Measurements from ENCODE around the gene RAPGEF5. TPM values are rescaled to one million over a fixed set of nuclear protein-coding genes. Genes with fewer than 3 reads are reported as not detected.

The RAPGEF5 gene
- total and polyA plus RNA-seq, 2 experiments from 2014 or later = 0.21 TPM; not detected in 1

- H3K9me3 ChIP-seq (ENCODE audit: low read depth) = no peaks in the 10 kb centered on the region
- no peak overlapping the region for H3K4me3 ChIP-seq
- TF ChIP-seq, protein P1, sequence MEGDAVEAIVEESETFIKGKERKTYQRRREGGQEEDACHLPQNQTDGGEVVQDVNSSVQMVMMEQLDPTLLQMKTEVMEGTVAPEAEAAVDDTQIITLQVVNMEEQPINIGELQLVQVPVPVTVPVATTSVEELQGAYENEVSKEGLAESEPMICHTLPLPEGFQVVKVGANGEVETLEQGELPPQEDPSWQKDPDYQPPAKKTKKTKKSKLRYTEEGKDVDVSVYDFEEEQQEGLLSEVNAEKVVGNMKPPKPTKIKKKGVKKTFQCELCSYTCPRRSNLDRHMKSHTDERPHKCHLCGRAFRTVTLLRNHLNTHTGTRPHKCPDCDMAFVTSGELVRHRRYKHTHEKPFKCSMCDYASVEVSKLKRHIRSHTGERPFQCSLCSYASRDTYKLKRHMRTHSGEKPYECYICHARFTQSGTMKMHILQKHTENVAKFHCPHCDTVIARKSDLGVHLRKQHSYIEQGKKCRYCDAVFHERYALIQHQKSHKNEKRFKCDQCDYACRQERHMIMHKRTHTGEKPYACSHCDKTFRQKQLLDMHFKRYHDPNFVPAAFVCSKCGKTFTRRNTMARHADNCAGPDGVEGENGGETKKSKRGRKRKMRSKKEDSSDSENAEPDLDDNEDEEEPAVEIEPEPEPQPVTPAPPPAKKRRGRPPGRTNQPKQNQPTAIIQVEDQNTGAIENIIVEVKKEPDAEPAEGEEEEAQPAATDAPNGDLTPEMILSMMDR (IDR thresholded peaks at IDR 0.05; ENCODE audit: low read depth, low read length) = no peak
- H3K36me3 ChIP-seq = no peaks in the 10 kb centered on the region
- H3K27ac ChIP-seq = no peak overlapping the region
- no peak for DNase-seq (ENCODE audit: low read depth in 1 of 2, low spot score in 1 of 2)
- peaks cover 3% of the 10 kb centered on the region for H3K4me1 ChIP-seq (ENCODE audit: low read depth)
- no peaks in the 10 kb centered on the region for H3K27me3 ChIP-seq
Measured at GRCh38 chr7:22187691-22188348, 169.1 kb downstream of the RAPGEF5 start.

- H3K27ac ChIP-seq = no peak overlapping the region
- no peaks in the 10 kb centered on the region for H3K4me1 ChIP-seq (ENCODE audit: low read depth)
- H3K36me3 ChIP-seq = no peaks in the 10 kb centered on the region
- H3K27me3 ChIP-seq = no peaks in the 10 kb centered on the region
- DNase-seq (ENCODE audit: low read depth in 1 of 2, low spot score in 1 of 2) = no peak
- TF ChIP-seq, protein P1 (IDR thresholded peaks at IDR 0.05; ENCODE audit: low read depth, low read length) = no peak
- H3K9me3 ChIP-seq (ENCODE audit: low read depth) = no peaks in the 10 kb centered on the region
- H3K4me3 ChIP-seq = no peak overlapping the region
Measured at GRCh38 chr7:22185559-22185958, 171.4 kb downstream of the RAPGEF5 start.

DNA sequence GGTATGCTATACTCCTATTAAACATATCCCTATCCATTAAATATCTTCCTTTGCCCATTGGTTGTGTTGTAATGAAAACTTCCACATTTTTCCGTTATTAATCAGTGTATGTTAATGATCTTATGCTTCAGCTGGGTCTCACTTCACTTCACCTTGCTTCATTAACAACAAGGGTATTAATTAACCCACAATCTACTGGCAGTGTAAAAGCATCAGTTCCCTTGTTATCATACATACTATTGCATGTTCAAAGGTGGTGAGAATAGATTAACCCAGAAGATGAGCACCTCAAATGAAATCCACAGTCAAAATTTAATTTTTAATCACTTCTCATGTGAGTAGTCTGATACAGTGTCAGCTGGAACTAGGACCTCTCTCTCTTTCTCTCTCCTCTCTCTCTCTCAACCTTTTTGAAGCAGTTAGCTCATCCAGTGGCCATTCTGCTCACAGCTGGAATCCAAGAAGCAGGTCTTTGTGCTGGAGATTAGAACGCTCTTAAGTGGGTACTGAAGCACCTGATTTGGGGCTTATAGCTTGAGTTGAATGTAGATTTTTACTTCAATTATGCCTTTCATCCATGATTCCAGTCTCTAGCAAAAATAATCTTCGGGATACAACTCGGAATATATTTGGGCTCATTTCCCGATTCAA, 172.3 kb downstream of the RAPGEF5 start:
- Histone ChIP-seq H3K4me1 (ENCODE audit: low read depth) (no peaks in the 10 kb centered on the region), H3K27me3 (no peaks in the 10 kb centered on the region), H3K27ac (no peak overlapping the region), H3K36me3 (no peaks in the 10 kb centered on the region), H3K9me3 (ENCODE audit: low read depth) (no peaks in the 10 kb centered on the region), H3K4me3 (no peak overlapping the region)
- TF ChIP-seq, protein P1 (IDR thresholded peaks at IDR 0.05; ENCODE audit: low read depth, low read length) = no peak
- DNase-seq (ENCODE audit: low read depth in 1 of 2, low spot score in 1 of 2) = no peak

DNA sequence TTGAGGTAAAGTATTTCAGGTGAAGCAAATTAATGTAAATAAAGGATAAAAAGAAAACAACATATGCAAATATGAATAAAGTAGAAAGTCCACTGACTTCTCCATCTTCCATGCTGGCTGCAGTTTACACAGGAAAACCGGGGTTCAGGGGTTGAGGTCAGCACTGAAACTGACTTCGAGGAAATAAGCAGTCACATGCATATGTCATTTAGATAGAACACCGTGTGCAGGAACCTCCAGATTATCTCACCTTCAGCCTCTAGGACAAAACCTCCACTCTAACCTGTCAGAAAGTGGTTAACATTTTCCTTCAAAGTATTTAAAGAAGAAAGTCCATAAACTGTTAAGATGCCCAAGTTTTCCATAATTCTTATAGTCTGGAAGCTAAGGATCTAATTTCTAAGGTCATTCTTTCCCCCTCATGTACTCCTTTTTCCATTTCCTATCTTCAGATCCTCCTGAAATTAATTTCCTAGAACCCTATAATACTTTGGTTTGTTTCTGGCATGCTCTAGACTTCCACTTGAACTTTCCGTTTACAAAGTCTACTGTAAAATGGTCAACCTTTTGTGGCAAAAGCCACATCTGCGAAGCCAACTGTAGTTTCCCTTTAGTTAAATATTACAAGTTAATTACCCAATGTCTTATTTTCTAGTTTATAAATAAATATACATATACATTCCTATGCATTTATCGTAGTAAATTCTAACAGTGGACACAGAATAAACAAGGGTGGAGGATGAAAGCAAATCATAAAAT, 173.3 kb downstream of the RAPGEF5 start:
- no peak overlapping the region for H3K27ac ChIP-seq
- no peaks in the 10 kb centered on the region for H3K36me3 ChIP-seq
- DNase-seq (ENCODE audit: low read depth in 1 of 2, low spot score in 1 of 2) = no peak
- no peaks in the 10 kb centered on the region for H3K9me3 ChIP-seq (ENCODE audit: low read depth)
- no peaks in the 10 kb centered on the region for H3K27me3 ChIP-seq
- H3K4me3 ChIP-seq = no peak overlapping the region
- TF ChIP-seq, protein P1 (IDR thresholded peaks at IDR 0.05; ENCODE audit: low read depth, low read length) = no peak
- H3K4me1 ChIP-seq (ENCODE audit: low read depth) = no peaks in the 10 kb centered on the region

- TF ChIP-seq, protein P1 (IDR thresholded peaks at IDR 0.05; ENCODE audit: low read depth, low read length) = no peak
- Histone ChIP-seq H3K4me1 (ENCODE audit: low read depth) (no peaks in the 10 kb centered on the region), H3K9me3 (ENCODE audit: low read depth) (no peaks in the 10 kb centered on the region), H3K36me3 (no peaks in the 10 kb centered on the region), H3K4me3 (no peak overlapping the region), H3K27ac (no peak overlapping the region), H3K27me3 (no peaks in the 10 kb centered on the region)
- no peak for DNase-seq (ENCODE audit: low read depth in 1 of 2, low spot score in 1 of 2)
Measured at GRCh38 chr7:22182149-22182548, 174.8 kb downstream of the RAPGEF5 start.

All from cardiac muscle cell (in vitro differentiated cells and primary cell).